SK-N-SH treated with all-trans-retinoic acid at 6 μM for 48 hours (cell line): ENCODE measurements around the gene TOGARAM1.

Experiments
- BACH2 ChIP-seq: fragments of 250-450 bp; sonication (Bioruptor Pico); IDR thresholded peaks from 2 replicates; pipeline ENCODE4 v1.9.0; 2021; ENCODE audit warnings: mild to moderate bottlenecking, borderline replicate concordance
- CREB5 ChIP-seq: fragments of 250-450 bp; sonication (Bioruptor Pico); IDR thresholded peaks from 2 replicates; pipeline ENCODE4 v1.5.1; 2020; ENCODE audit warnings: low read depth, mild to moderate bottlenecking, moderate library complexity
- ISL1 ChIP-seq: fragments of 250-450 bp; sonication (Bioruptor Pico); IDR thresholded peaks from 2 replicates; pipeline ENCODE4 v2.1.2; 2022; ENCODE audit warnings: mild to moderate bottlenecking, moderate library complexity
- OSR1 ChIP-seq: fragments of 250-450 bp; sonication (Bioruptor Pico); IDR thresholded peaks from 2 replicates; pipeline ENCODE4 v1.8.0; 2022; ENCODE audit warnings: moderate library complexity, mild to moderate bottlenecking, inconsistent platforms
- PATZ1 ChIP-seq: fragments of 250-450 bp; sonication (Bioruptor Pico); IDR thresholded peaks from 2 replicates; pipeline ENCODE4 v1.8.0; 2020; ENCODE audit warnings: mild to moderate bottlenecking, moderate library complexity, borderline replicate concordance
- PPARA ChIP-seq: fragments of 250-450 bp; sonication (Bioruptor Pico); IDR thresholded peaks from 2 replicates; pipeline ENCODE4 v1.5.0; 2020; ENCODE audit warnings: mild to moderate bottlenecking, borderline replicate concordance
- RARB ChIP-seq: fragments of 250-450 bp; sonication (Bioruptor Pico); IDR thresholded peaks from 2 replicates; pipeline ENCODE4 v1.8.0; 2021; ENCODE audit warnings: mild to moderate bottlenecking, moderate library complexity
- ZC3H10 ChIP-seq: fragments of 250-450 bp; sonication (Bioruptor Pico); IDR thresholded peaks from 2 replicates; pipeline ENCODE4 v1.5.1; 2021; ENCODE audit warnings: mild to moderate bottlenecking, moderate library complexity
- ZFP30 ChIP-seq: fragments of 450-650 bp; formaldehyde crosslinking; IDR thresholded peaks from 2 replicates; pipeline ENCODE4 v1.5.0; 2022; ENCODE audit warnings: mild to moderate bottlenecking, moderate library complexity
- ZNF70 ChIP-seq: fragments of 450-650 bp; formaldehyde crosslinking; IDR thresholded peaks from 2 replicates; pipeline ENCODE4 v1.5.0; 2020; ENCODE audit warnings: mild to moderate bottlenecking, moderate library complexity
- ZNF8 ChIP-seq: fragments of 450-650 bp; formaldehyde crosslinking; IDR thresholded peaks from 2 replicates; pipeline ENCODE4 v1.5.0; 2020; ENCODE audit warnings: mild to moderate bottlenecking, moderate library complexity

- TF ChIP-seq OSR1 (CRISPR knock-in tag) (no peak), ZFP30 (CRISPR knock-in tag) (no peak), ZNF8 (CRISPR knock-in tag) (no peak), BACH2 (CRISPR knock-in tag) (no peak), PPARA (CRISPR knock-in tag) (no peak), ZC3H10 (no peak), ZNF70 (CRISPR knock-in tag) (no peak), ISL1 (no peak), RARB (CRISPR knock-in tag) (no peak), CREB5 (CRISPR knock-in tag) (no peak), PATZ1 (no peak)
Measured at GRCh38 chr14:45060551-45060950, 98.6 kb downstream of the TOGARAM1 start.
